ENCODE measurements around the gene OPCML.

The OPCML gene

DNA sequence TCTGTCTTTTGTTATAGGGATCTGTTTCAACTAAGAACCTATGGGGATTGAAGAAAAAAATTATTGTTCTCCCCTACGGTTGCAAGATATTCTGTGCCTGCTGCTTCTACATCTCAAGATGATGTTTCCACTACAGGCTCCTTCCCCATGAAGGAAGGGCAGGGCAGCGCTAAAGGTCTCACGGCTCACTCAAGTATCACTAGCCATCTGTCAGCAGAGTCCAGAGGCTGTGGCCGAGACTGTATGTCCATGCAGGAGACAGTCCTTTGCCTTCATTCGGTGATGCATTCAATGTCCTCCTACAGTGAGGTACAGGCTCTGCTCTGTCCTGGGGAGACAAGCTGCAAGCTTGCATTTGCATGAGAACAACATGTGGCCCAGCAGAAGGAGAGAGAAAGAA lies 518.0 kb downstream of the OPCML start:
- in situ Hi-C loops (cut with MboI; ENCODE audit: low sequenced_read_pairs, unreplicated experiment), result no loop called here
- DNase-seq (ENCODE audit: low spot score), result no peak
- TF ChIP-seq, protein P1, sequence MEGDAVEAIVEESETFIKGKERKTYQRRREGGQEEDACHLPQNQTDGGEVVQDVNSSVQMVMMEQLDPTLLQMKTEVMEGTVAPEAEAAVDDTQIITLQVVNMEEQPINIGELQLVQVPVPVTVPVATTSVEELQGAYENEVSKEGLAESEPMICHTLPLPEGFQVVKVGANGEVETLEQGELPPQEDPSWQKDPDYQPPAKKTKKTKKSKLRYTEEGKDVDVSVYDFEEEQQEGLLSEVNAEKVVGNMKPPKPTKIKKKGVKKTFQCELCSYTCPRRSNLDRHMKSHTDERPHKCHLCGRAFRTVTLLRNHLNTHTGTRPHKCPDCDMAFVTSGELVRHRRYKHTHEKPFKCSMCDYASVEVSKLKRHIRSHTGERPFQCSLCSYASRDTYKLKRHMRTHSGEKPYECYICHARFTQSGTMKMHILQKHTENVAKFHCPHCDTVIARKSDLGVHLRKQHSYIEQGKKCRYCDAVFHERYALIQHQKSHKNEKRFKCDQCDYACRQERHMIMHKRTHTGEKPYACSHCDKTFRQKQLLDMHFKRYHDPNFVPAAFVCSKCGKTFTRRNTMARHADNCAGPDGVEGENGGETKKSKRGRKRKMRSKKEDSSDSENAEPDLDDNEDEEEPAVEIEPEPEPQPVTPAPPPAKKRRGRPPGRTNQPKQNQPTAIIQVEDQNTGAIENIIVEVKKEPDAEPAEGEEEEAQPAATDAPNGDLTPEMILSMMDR (IDR thresholded peaks at IDR 0.05; ENCODE audit: borderline replicate concordance, control extremely low read depth, extremely low read depth, insufficient read depth, missing control alignments), result no peak

DNA sequence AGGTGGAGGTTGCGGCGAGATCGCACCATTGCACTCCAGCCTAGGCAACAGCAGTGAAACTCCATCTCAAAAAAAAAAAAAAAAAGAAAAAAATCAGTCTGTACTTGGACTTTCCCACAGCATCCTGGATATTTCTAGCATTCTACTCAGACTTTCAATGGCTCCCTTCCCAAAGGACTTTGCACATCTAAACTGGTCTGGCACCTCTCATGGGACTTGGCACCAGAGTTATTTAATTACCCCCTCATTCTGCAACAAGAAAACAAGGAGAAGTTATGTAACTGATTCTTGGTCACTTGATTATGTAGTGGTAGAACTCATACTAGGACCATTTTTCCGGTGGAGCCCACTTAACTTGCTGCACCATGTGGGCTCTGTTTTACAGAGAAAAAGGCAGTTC lies 519.5 kb downstream of the OPCML start:
- no peak for DNase-seq (ENCODE audit: low spot score)
- TF ChIP-seq, protein P1 (IDR thresholded peaks at IDR 0.05; ENCODE audit: borderline replicate concordance, control extremely low read depth, extremely low read depth, insufficient read depth, missing control alignments), result no peak
- in situ Hi-C loops (cut with MboI; ENCODE audit: low sequenced_read_pairs, unreplicated experiment), result no loop called here

DNA sequence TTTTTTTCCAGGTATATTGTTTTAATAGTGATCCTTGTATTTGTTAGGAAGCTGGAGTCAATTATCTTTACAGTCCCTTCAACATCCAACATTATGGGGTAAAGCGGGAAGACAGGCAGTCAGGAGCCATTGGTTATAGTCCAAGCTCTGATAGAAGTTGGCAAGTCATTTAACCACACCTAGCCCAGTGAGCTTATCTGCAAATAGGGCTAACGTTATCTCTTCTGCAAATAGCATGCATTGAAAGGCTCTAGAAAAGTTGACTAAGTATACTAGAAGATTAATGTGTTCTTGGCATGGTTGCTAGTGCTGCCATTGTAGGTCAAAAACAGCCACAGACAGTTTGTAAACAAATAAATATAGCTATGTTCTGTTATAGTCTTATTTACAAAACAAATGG lies 520.7 kb downstream of the OPCML start:
- in situ Hi-C loops (cut with MboI; ENCODE audit: low sequenced_read_pairs, unreplicated experiment), result no loop called here
- TF ChIP-seq, protein P1 (IDR thresholded peaks at IDR 0.05; ENCODE audit: borderline replicate concordance, control extremely low read depth, extremely low read depth, insufficient read depth, missing control alignments), result no peak
- DNase-seq (ENCODE audit: low spot score), result no peak

DNA sequence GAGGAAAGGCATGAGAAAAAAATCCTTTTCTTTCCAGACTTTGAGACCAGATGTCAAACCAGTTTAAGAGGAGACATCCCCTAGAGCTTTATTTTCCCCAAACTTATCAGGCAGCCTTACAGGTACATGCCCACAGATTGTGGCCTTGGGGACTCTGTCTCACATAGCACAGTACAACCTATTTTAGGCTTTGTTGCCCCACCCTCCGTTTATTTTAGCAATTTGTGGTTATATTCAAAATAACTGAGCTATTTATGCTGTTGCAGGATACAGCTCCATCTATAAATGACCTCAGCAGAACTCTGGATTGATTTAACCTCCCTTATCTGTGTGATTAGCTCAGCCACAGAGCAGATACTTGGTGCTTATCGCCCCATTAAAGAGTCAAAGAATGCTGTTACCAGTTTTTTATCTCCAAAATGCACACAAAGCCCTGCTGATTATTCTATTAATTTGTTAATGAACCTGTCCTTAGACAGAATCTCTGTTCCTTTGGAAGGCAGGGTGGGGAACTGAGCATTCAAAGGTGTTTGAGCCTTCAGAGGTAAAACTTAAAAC lies 525.2 kb downstream of the OPCML start:
- TF ChIP-seq, protein P1 (IDR thresholded peaks at IDR 0.05; ENCODE audit: borderline replicate concordance, control extremely low read depth, extremely low read depth, insufficient read depth, missing control alignments), result no peak
- in situ Hi-C loops (cut with MboI; ENCODE audit: low sequenced_read_pairs, unreplicated experiment), result no loop called here
- no peak for DNase-seq (ENCODE audit: low spot score)

DNA sequence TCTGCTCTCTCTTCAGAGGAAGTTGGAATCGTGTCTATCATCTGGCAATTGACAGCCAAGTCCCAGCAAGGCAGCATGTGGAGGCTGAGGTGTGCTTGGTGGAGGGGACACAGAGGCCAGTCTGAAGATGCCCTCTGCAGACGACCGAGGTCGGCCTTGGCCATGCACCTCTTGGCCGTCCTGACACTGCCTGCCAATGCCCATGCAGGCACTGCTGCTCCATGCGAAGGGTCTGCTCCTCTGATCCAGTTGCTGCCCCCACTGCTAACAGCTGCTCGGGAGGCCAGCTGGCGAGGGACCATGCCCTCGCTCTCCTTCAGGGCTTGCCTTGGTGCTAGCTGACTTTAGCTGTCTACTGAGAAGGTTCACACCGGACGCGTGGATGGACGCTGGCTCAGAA lies 527.9 kb downstream of the OPCML start:
- TF ChIP-seq, protein P1 (IDR thresholded peaks at IDR 0.05; ENCODE audit: borderline replicate concordance, control extremely low read depth, extremely low read depth, insufficient read depth, missing control alignments), result no peak
- in situ Hi-C loops (cut with MboI; ENCODE audit: low sequenced_read_pairs, unreplicated experiment), result no loop called here
- no peak for DNase-seq (ENCODE audit: low spot score)

DNA sequence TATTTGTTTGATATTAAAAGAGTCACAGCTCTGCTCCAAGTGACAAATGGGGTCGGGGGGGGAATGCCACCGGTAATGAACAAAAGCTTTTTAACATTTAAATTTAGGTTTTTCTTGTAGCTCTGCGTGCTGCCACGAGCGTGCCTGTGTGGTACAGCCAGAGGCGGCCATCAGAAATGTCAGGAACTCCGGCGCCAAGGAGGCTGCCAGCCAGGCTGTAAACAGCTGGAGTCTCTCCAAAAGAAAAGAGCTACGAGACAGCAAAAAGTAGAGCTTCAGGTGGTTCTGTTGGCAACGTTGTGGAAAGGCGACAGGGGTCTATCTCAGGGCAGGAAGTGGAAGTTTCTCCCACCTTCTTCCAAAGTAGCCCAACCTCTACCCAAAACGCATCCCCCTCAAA lies 532.8 kb downstream of the OPCML start:
- TF ChIP-seq, protein P1 (IDR thresholded peaks at IDR 0.05; ENCODE audit: borderline replicate concordance, control extremely low read depth, extremely low read depth, insufficient read depth, missing control alignments), result no peak
- in situ Hi-C loops (cut with MboI; ENCODE audit: low sequenced_read_pairs, unreplicated experiment), result no loop called here
- no peak for DNase-seq (ENCODE audit: low spot score)

DNA sequence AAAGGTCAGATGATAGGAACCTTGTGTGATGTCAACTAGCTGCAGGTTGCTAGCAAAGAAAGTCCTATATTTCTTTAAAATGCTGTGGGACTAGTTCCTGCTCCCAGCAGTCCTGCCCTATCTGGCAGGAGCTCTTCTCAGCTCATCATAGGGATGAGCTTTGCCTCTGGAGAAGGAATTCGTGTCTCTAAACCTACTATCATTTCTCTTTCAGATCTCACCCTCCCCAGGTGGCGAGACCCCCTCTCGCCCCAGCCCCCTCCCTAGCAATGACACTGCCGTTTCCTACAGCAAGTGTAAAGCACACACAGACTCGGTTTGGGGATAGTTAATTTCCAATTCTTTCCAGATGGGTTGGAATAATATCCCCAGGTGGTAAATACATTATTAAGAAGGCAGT lies 533.3 kb downstream of the OPCML start:
- in situ Hi-C loops (cut with MboI; ENCODE audit: low sequenced_read_pairs, unreplicated experiment), result no loop called here
- TF ChIP-seq, protein P1 (IDR thresholded peaks at IDR 0.05; ENCODE audit: borderline replicate concordance, control extremely low read depth, extremely low read depth, insufficient read depth, missing control alignments), result no peak
- DNase-seq (ENCODE audit: low spot score), result no peak
